Thyroid gland (tissue), 4 donors: ENCODE measurements around the gene PDLIM3. TPM values are rescaled to one million over a fixed set of nuclear protein-coding genes. Genes with fewer than 3 reads are reported as not detected.
A peak's percentile ranks its signal among the peaks of the same experiment; 100 is the strongest.
"Not testable (repeated sequence)": the region's sequence is repeated elsewhere in the genome, so short reads cannot be mapped to it uniquely, and the experiment has no call there.

Experiments used
- DNase-seq, 2 donors: peaks; one replicate each; pipeline ENCODE4 v3.0.0-alpha.2; 2019
- H3K27ac ChIP-seq, 3 donors: fragments of 200-600 bp; sonication (generic); 1 replicate in 2 of 3; 2 replicates in 1 of 3; pipeline ENCODE4 v1.5.1; 2016 to 2019; ENCODE audit warnings: mild to moderate bottlenecking in 1 of 3, moderate library complexity in 1 of 3
- H3K27me3 ChIP-seq: fragments of 200-600 bp; sonication (generic); one replicate; pipeline ENCODE4 v1.5.1; 2019
- H3K36me3 ChIP-seq, 2 donors: fragments of 200-600 bp; sonication (generic); one replicate each; pipeline ENCODE4 v1.5.1; 2016 to 2019
- H3K4me1 ChIP-seq, 2 donors: fragments of 200-600 bp; sonication (generic); one replicate each; pipeline ENCODE4 v1.5.1; 2017 to 2019
- H3K4me3 ChIP-seq, 3 donors: fragments of 200-600 bp; sonication (generic); replicated peaks in 1 of 3; 1 replicate in 2 of 3; 2 replicates in 1 of 3; pipeline ENCODE4 v1.5.1; 2016; ENCODE audit warnings: mild to moderate bottlenecking in 1 of 3
- H3K9me3 ChIP-seq: fragments of 200-600 bp; sonication (generic); one replicate; pipeline ENCODE4 v1.5.1; 2017
- CTCF ChIP-seq, 6 experiments: fragments of 200-600 bp in 3 of 6; fragments of 450-650 bp in 3 of 6; sonication (generic) in 3 of 6; IDR thresholded peaks; one replicate each; pipeline ENCODE4 v1.5.1; 2016 to 2019; ENCODE audit warnings: antibody characterized with exemption in 6 of 6, mild to moderate bottlenecking in 2 of 6, inconsistent platforms in 1 of 6, moderate library complexity in 1 of 6
- POLR2A ChIP-seq, 2 donors: fragments of 450-650 bp; IDR thresholded peaks; one replicate each; pipeline ENCODE4 v1.6.1; 2017; ENCODE audit warnings: antibody characterized with exemption in 2 of 2, mild to moderate bottlenecking in 2 of 2, moderate library complexity in 1 of 2
- WGBS, 2 donors: methylation state at CpG; one replicate each; pipeline ENCODE4 v1.1.5; 2017; 5-methylcytosine and 5-hydroxymethylcytosine counted together
- intact Hi-C: fragments of 100-400 bp; cut with DNase I; formaldehyde crosslinking; loops from one replicate; pipeline ENCODE4 v1.15.1; 2023
- total RNA-seq, 4 donors: library from RNA; depleted of rRNA; stranded (reverse); fragments of >200 nt; gene quantifications; one replicate each; pipeline ENCODE4 v1.2.3, GENCODE V29; 2016

The PDLIM3 gene
- total RNA-seq, 4 donors from 2014 or later, result 124 to 411 (median 252) TPM

DNA sequence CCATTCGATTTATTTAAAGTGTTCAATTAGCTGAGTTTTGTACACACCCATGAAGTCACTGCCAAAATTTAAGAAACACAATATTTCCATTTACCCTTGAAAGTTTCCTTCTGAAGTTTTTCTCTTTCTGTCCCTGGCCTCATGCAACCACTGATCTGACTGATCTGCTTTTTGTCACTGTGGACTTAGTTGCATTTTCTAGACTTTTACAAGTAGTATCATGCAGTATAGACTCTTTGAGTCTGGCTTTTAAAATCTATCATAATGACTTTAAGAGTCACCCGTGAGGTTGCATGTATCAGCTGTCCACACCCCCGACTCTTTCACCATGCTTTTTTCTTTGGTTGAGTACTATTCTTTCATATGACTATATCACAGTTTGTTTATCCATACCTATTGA, 29.0 kb upstream of the PDLIM3 start:
- intact Hi-C loops, result no loop called here
- no peaks in the 10 kb centered on the region for H3K9me3 ChIP-seq
- 85 to 88% methylated on average over 3 of the region's 3 CpGs for WGBS, 2 donors
- peaks cover 13 to 20% of the 10 kb centered on the region in 2 donors for H3K4me1 ChIP-seq
- H3K27ac ChIP-seq, result no peak overlapping the region
- TF ChIP-seq CTCF (IDR thresholded peaks at IDR 0.05) (no peak), POLR2A (IDR thresholded peaks at IDR 0.05) (no peak)
- H3K27me3 ChIP-seq, result no peaks in the 10 kb centered on the region
- DNase-seq, result no peak
- no peaks in the 10 kb centered on the region for H3K36me3 ChIP-seq
- no peak overlapping the region for H3K4me3 ChIP-seq

DNA sequence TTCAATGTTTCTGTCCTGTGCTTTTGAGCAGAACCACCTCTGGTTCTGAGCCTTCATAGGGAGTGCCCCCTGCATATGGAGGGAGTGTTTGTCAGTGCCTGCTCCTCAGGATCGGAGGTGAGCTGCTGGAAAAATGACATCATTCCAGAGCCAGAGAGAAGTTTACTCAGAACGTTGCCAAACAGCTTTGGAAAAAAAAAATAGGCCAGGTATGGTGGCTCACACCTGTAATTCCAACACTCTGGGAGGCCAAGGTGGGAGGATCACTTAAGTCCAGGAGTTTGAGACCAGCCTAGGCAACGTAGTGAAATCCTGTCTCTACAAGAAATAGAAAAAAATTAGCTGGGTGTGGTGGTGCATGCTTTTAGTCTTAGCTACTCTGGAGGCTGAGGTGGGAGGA, 27.2 kb upstream of the PDLIM3 start:
- peaks cover 15 to 21% of the 10 kb centered on the region in 2 donors for H3K4me1 ChIP-seq
- no peak overlapping the region for H3K27ac ChIP-seq
- intact Hi-C loops, result no loop called here

GRCh38 chr4:185560316-185560715, 25.0 kb upstream of the PDLIM3 start:
- no peak for DNase-seq
- Histone ChIP-seq H3K4me1 (peaks cover 10 to 12% of the 10 kb centered on the region in 2 donors), H3K27me3 (no peaks in the 10 kb centered on the region), H3K36me3 (no peaks in the 10 kb centered on the region), H3K9me3 (no peaks in the 10 kb centered on the region), H3K4me3 (no peak overlapping the region), H3K27ac (peak overlapping the region; percentile 18 to 66 (median 63))
- 95 to 97% methylated on average over 5 of the region's 5 CpGs for WGBS, 2 donors
- TF ChIP-seq POLR2A (IDR thresholded peaks at IDR 0.05) (no peak), CTCF (IDR thresholded peaks at IDR 0.05) (no peak)
- intact Hi-C loops, result no loop called here

More for the DNA sequence above, 27.2 kb upstream of the PDLIM3 start:
- Histone ChIP-seq H3K27me3 (no peaks in the 10 kb centered on the region), H3K36me3 (no peaks in the 10 kb centered on the region), H3K9me3 (no peaks in the 10 kb centered on the region), H3K4me3 (no peak overlapping the region)
- TF ChIP-seq CTCF (IDR thresholded peaks at IDR 0.05) (no peak), POLR2A (IDR thresholded peaks at IDR 0.05) (no peak)
- WGBS, 2 donors, result 81 to 86% methylated on average over 3 of the region's 3 CpGs
- DNase-seq, result no peak

DNA sequence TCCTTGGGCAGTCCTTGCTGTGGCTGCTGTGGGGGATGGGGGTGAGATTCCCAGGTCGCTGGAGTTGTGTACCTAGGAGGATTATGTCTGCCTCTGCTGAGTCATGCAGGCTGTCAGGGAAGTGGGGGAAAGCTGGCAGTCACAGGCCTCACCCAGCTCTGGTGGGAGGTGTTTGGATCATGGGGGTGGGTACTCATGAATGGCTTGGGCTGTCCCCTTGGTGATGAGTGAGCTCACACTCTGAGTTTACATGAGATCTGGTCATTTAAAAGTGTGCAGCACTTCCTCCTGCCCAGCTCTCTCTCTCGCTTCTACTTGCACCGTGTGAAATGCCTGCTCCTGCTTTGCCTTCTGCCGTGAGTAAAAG, 24.6 kb upstream of the PDLIM3 start:
- 53 to 71% methylated on average over 4 of the region's 4 CpGs for WGBS, 2 donors
- TF ChIP-seq CTCF (IDR thresholded peaks at IDR 0.05), result no peak
- TF ChIP-seq POLR2A (IDR thresholded peaks at IDR 0.05), result peak in 1 of 2 donors; percentile 36
- intact Hi-C loops, result no loop called here
- H3K9me3 ChIP-seq, result no peaks in the 10 kb centered on the region
- DNase-seq, result peak; percentile 88 to 90
- peak overlapping the region; percentile 18 to 66 (median 63) for H3K27ac ChIP-seq
- no peak overlapping the region for H3K4me3 ChIP-seq
- H3K27me3 ChIP-seq, result no peaks in the 10 kb centered on the region
- peaks cover 12% of the 10 kb centered on the region in 2 donors for H3K4me1 ChIP-seq
- H3K36me3 ChIP-seq, result no peaks in the 10 kb centered on the region

GRCh38 chr4:185559251-185559914, 24.1 kb upstream of the PDLIM3 start:
- H3K36me3 ChIP-seq, H3K9me3 ChIP-seq, H3K27me3 ChIP-seq, intact Hi-C loops, DNase-seq, H3K4me3 ChIP-seq: not testable (repeated sequence)
- H3K4me1 ChIP-seq, result peaks cover 16% of the 10 kb centered on the region in 2 donors
- H3K27ac ChIP-seq, result peak overlapping the region; percentile 18 to 66 (median 46)
- WGBS, 2 donors, result 60 to 71% methylated on average over 8 of the region's 8 CpGs
